ENCODE results near the gene HLA-DOB.
"Not testable (repeated sequence)": the region's sequence is repeated elsewhere in the genome, so short reads cannot be mapped to it uniquely, and the experiment has no call there.

HLA-DOB gene

GRCh38 chr6:32807020-32807580, 9.7 kb downstream of the HLA-DOB start:
- DNase-seq (ENCODE audit: low spot score) = no peak

- DNase-seq (ENCODE audit: low spot score) = not testable (repeated sequence)
These were observed 11.4 kb downstream of the HLA-DOB start for GRCh38 chr6:32805404-32805803.

GRCh38 chr6:32803416-32803815, 13.4 kb downstream of the HLA-DOB start:
- DNase-seq (ENCODE audit: low spot score) = no peak

GRCh38 chr6:32799740-32800139, 17.1 kb downstream of the HLA-DOB start:
- no peak for DNase-seq (ENCODE audit: low spot score)

- no peak for DNase-seq (ENCODE audit: low spot score)
These were observed 17.6 kb downstream of the HLA-DOB start for GRCh38 chr6:32799168-32799567.

GRCh38 chr6:32796848-32797776, 19.7 kb downstream of the HLA-DOB start:
- peak; percentile 62 for DNase-seq (ENCODE audit: low spot score)

- no peak for DNase-seq (ENCODE audit: low spot score)
These were observed 22.3 kb downstream of the HLA-DOB start for GRCh38 chr6:32794510-32794909.

- DNase-seq (ENCODE audit: low spot score) = no peak
These were observed 23.8 kb downstream of the HLA-DOB start for GRCh38 chr6:32792901-32793435.

GRCh38 chr6:32790306-32790705, 26.5 kb downstream of the HLA-DOB start:
- DNase-seq (ENCODE audit: low spot score) = no peak

GRCh38 chr6:32785781-32786533, 30.8 kb downstream of the HLA-DOB start:
- DNase-seq (ENCODE audit: low spot score) = peak; percentile 44

GRCh38 chr6:32782923-32783322, 33.9 kb downstream of the HLA-DOB start:
- not testable (repeated sequence) for DNase-seq (ENCODE audit: low spot score)

GRCh38 chr6:32779036-32779435, 37.8 kb downstream of the HLA-DOB start:
- no peak for DNase-seq (ENCODE audit: low spot score)

GRCh38 chr6:32775071-32775470, 41.7 kb downstream of the HLA-DOB start:
- DNase-seq (ENCODE audit: low spot score) = no peak

GRCh38 chr6:32774426-32774825, 42.4 kb downstream of the HLA-DOB start:
- DNase-seq (ENCODE audit: low spot score) = no peak

GRCh38 chr6:32772656-32773055, 44.1 kb downstream of the HLA-DOB start:
- no peak for DNase-seq (ENCODE audit: low spot score)

- DNase-seq (ENCODE audit: low spot score) = no peak
These were observed 52.8 kb downstream of the HLA-DOB start for GRCh38 chr6:32764048-32764447.

GRCh38 chr6:32763421-32763820, 53.4 kb downstream of the HLA-DOB start, which contains the start of gene HLA-DQB2:
Gene HLA-DQB2, minus strand, starts transcription at chr6:32763532. Its CDS starts 62 bp downstream, at chr6:32763470.
- no peak for DNase-seq (ENCODE audit: low spot score)

All from cerebellar cortex (tissue), 1 donor.